Retinal pigment epithelial cell (primary cell): Measurements from ENCODE around the gene RAMAC.
A peak's percentile ranks its signal among the peaks of the same experiment; 100 is the strongest.

Source experiments
- DNase-seq: peaks from one replicate; pipeline ENCODE4 v3.0.0-alpha.2; 2010; ENCODE audit warnings: low read depth
- H3K4me3 ChIP-seq: 2 replicates; pipeline ENCODE4 v1.5.1; 2011; ENCODE audit warnings: mild to moderate bottlenecking, low read length, control low read depth, moderate library complexity
- CTCF ChIP-seq: conservative IDR thresholded peaks from 2 replicates; pipeline ENCODE4 v1.5.1; 2011; ENCODE audit warnings: low read depth, low read length, control low read depth, inconsistent platforms

Gene RAMAC

GRCh38 chr15:82944821-82945220 is 41.2 kb upstream of the RAMAC start:
- TF ChIP-seq CTCF: no peak
- DNase-seq: no peak
- H3K4me3 ChIP-seq: no peak overlapping the region

GRCh38 chr15:82945326-82945725 is 40.7 kb upstream of the RAMAC start:
- TF ChIP-seq CTCF: no peak
- H3K4me3 ChIP-seq: no peak overlapping the region
- DNase-seq: no peak

- no peak overlapping the region for H3K4me3 ChIP-seq
- no peak for TF ChIP-seq CTCF
- DNase-seq: no peak
These were observed 39.8 kb upstream of the RAMAC start for GRCh38 chr15:82946155-82946701.

- no peak for DNase-seq
- no peak for TF ChIP-seq CTCF
- peak overlapping the region; percentile 7 for H3K4me3 ChIP-seq
These were observed 35.7 kb upstream of the RAMAC start for GRCh38 chr15:82950295-82950694.

GRCh38 chr15:82950746-82951370 is 35.2 kb upstream of the RAMAC start:
- no peak for TF ChIP-seq CTCF
- H3K4me3 ChIP-seq: peak overlapping the region; percentile 48
- no peak for DNase-seq

GRCh38 chr15:82951472-82952157 is 34.4 kb upstream of the RAMAC start:
- peak overlapping the region; percentile 48 for H3K4me3 ChIP-seq
- DNase-seq: no peak
- TF ChIP-seq CTCF: no peak
